KMS-11 (cell line): ENCODE measurements around the gene PMPCA.

Source experiments
- H2AFZ ChIP-seq: fragments of 200-600 bp; sonication (generic); 2 replicates; pipeline ENCODE4 v1.6.1; 2016; ENCODE audit warnings: antibody characterized with exemption, mixed run types, low read depth
- H3K27ac ChIP-seq: fragments of 200-600 bp; sonication (generic); 2 replicates; pipeline ENCODE4 v1.6.1; 2016; ENCODE audit warnings: mild to moderate bottlenecking, mixed run types
- H3K27me3 ChIP-seq: fragments of 200-600 bp; sonication (generic); 2 replicates; pipeline ENCODE4 v1.6.1; 2017; ENCODE audit warnings: mild to moderate bottlenecking, low read depth, mixed run types, moderate library complexity; ENCODE audit not compliant: insufficient read depth
- H3K36me3 ChIP-seq: fragments of 200-600 bp; sonication (generic); 2 replicates; pipeline ENCODE4 v1.6.1; 2017; ENCODE audit warnings: mild to moderate bottlenecking, mixed run types; ENCODE audit not compliant: insufficient read depth
- H3K4me1 ChIP-seq: fragments of 200-600 bp; sonication (generic); 2 replicates; pipeline ENCODE4 v1.6.1; 2016; ENCODE audit warnings: mild to moderate bottlenecking, low read depth, mixed run types; ENCODE audit not compliant: poor library complexity, severe bottlenecking
- H3K4me2 ChIP-seq: fragments of 200-600 bp; sonication (generic); 2 replicates; pipeline ENCODE4 v1.7.0; 2016; ENCODE audit warnings: mild to moderate bottlenecking, mixed run types
- H3K4me3 ChIP-seq: fragments of 200-600 bp; sonication (generic); IDR thresholded peaks from 2 replicates; pipeline ENCODE4 v1.6.1; 2017; ENCODE audit warnings: low read depth, low read length, mixed read lengths; ENCODE audit not compliant: insufficient read depth
- H3K79me2 ChIP-seq: fragments of 200-600 bp; sonication (generic); 2 replicates; pipeline ENCODE4 v1.6.1; 2016; ENCODE audit warnings: low read depth, mixed run types; ENCODE audit not compliant: insufficient read depth
- H3K9ac ChIP-seq: fragments of 200-600 bp; sonication (generic); 2 replicates; pipeline ENCODE4 v1.6.1; 2016; ENCODE audit warnings: mild to moderate bottlenecking, mixed run types
- H4K20me1 ChIP-seq: fragments of 200-600 bp; sonication (generic); 2 replicates; pipeline ENCODE4 v1.6.1; 2016; ENCODE audit warnings: mild to moderate bottlenecking, mixed run types; ENCODE audit not compliant: insufficient read depth
- TF ChIP-seq, protein P1 (sequence below): fragments of 200-600 bp; sonication (generic); conservative IDR thresholded peaks from 2 replicates; pipeline ENCODE4 v1.6.1; 2017; ENCODE audit warnings: low read depth, mild to moderate bottlenecking, antibody characterized with exemption, low read length, moderate library complexity, mixed read lengths

The PMPCA gene

DNA sequence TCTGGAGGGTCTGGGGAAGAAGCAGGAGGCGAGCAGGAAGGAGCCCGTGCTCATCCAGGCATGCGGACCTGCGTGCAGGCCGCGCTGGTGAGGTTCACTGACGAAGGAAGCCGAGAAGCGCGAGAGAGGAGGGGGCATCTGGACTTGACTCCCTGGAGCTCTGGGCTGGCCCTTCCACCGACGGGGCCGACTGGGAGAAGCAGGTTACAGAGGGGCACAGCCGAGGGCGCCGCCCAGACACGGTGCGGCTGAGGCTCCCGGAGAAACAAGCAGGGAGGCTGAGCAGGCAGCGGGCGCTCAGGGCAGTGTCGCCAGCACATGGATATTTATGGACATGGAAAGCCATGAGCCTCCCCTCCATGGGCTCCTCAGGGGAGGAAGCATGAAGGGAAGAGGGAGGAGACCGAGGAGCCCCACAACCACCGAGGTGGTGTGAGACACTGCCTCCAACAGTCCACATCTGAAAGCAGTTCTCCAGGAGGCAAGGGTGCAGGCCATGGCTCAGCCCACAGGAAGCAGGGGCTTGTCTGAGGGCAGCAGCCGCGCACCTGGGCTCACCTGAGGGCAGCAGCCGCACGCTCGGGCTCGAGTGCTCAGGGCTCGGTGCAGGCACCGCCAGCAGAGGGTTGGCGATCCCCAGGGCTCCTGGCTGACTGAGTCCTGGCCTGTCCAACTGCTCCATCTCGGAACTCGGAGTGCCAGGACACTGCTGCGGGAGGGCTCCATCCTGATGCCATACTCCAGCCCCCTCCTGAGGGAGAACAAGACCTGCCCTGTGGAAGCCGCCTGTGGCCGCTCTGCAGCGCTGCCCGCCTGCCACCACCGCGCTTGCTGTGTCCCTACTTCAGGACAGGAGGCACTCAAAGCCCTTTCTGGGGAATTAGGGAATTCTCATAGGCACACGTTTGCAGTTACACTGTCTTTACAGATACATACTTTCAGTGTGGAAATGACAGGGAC, 44.9 kb downstream of the PMPCA start:
- H4K20me1 ChIP-seq: no peaks in the 10 kb centered on the region
- TF ChIP-seq, protein P1, sequence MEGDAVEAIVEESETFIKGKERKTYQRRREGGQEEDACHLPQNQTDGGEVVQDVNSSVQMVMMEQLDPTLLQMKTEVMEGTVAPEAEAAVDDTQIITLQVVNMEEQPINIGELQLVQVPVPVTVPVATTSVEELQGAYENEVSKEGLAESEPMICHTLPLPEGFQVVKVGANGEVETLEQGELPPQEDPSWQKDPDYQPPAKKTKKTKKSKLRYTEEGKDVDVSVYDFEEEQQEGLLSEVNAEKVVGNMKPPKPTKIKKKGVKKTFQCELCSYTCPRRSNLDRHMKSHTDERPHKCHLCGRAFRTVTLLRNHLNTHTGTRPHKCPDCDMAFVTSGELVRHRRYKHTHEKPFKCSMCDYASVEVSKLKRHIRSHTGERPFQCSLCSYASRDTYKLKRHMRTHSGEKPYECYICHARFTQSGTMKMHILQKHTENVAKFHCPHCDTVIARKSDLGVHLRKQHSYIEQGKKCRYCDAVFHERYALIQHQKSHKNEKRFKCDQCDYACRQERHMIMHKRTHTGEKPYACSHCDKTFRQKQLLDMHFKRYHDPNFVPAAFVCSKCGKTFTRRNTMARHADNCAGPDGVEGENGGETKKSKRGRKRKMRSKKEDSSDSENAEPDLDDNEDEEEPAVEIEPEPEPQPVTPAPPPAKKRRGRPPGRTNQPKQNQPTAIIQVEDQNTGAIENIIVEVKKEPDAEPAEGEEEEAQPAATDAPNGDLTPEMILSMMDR: no peak
- no peak overlapping the region for H3K4me2 ChIP-seq
- no peak overlapping the region for H3K9ac ChIP-seq
- H3K4me1 ChIP-seq: no peaks in the 10 kb centered on the region
- no peak overlapping the region for H2AFZ ChIP-seq
- no peak overlapping the region for H3K4me3 ChIP-seq
- H3K27ac ChIP-seq: no peak overlapping the region
- peaks cover 21% of the 10 kb centered on the region; the same call in 1 of the 2 replicates for H3K36me3 ChIP-seq
- no peaks in the 10 kb centered on the region for H3K27me3 ChIP-seq
- no peaks in the 10 kb centered on the region for H3K79me2 ChIP-seq

DNA sequence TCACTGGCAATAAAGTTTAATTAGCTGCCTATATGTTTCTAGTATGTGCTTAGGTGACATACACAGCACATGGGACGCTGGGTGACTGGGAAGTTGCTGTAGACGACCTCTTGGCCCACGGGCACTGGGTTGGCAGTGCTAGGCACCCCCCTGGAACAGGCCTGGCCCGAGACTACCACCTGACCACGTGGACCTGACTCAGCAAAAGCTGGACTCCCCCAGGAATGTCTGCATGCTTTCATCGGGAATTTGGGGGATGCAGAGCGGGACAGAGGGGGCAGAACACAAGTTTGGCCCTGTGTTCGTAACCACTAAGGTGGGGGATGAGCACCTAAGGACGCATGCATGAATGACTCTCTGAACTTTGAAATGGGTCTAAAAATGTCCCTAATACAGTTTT, 45.8 kb downstream of the PMPCA start:
- Histone ChIP-seq H3K79me2 (no peaks in the 10 kb centered on the region), H3K4me3 (no peak overlapping the region), H2AFZ (no peak overlapping the region), H3K4me2 (no peak overlapping the region), H3K4me1 (no peaks in the 10 kb centered on the region), H3K27me3 (no peaks in the 10 kb centered on the region), H3K36me3 (peaks cover 21% of the 10 kb centered on the region; the same call in 1 of the 2 replicates), H4K20me1 (no peaks in the 10 kb centered on the region), H3K27ac (no peak overlapping the region), H3K9ac (no peak overlapping the region)
- TF ChIP-seq, protein P1: no peak

DNA sequence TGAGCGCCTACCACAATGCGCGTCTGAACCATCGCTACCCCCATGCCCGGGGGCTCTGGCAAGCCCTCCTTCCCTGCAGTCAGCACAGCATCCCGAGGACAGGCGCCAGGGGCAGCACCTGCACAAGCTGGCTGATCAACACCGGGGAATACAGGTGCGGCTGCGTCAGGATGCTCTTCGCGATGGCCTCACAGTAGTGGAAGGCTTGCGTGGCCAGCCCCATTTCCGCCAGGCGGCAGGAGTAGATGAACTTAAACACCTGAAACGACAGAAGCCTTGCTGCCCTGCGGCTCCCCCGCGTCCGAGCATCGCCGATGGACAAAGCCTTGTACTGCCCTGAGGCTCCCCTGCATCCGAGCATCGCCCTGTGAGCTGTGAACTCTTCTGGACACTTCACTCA, 46.9 kb downstream of the PMPCA start:
- Histone ChIP-seq H4K20me1 (no peaks in the 10 kb centered on the region), H2AFZ (no peak overlapping the region), H3K4me3 (no peak overlapping the region), H3K79me2 (no peaks in the 10 kb centered on the region), H3K9ac (no peak overlapping the region), H3K27me3 (no peaks in the 10 kb centered on the region), H3K4me1 (no peaks in the 10 kb centered on the region), H3K36me3 (peaks cover 21% of the 10 kb centered on the region; the same call in 1 of the 2 replicates), H3K27ac (no peak overlapping the region), H3K4me2 (no peak overlapping the region)
- TF ChIP-seq, protein P1: no peak

DNA sequence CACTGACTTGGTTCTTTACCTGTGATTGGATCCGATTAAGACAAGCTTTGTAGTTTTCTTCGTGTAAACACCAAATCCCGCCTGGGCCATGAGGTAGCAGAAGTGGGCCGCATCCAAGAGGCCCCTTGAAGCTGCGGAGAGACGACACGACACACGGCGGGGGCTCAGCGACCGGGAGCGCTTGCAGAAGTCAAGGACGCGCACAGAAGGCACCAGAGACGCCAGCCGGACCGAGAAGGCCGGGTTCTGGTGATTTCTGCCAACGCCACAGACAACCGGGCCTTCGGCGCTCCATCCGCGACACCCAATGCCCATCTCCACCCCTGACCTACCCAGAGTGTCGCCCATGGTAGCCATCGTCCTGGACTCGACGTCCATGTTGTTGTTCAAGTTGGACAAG, 49.0 kb downstream of the PMPCA start:
- no peaks in the 10 kb centered on the region for H3K27me3 ChIP-seq
- H3K36me3 ChIP-seq: peaks cover 21% of the 10 kb centered on the region; the same call in 1 of the 2 replicates
- no peak overlapping the region for H3K27ac ChIP-seq
- H3K4me2 ChIP-seq: no peak overlapping the region
- H3K9ac ChIP-seq: no peak overlapping the region
- H3K4me3 ChIP-seq: no peak overlapping the region
- no peaks in the 10 kb centered on the region for H3K79me2 ChIP-seq
- no peak overlapping the region for H2AFZ ChIP-seq
- TF ChIP-seq, protein P1: no peak
- no peaks in the 10 kb centered on the region for H4K20me1 ChIP-seq
- H3K4me1 ChIP-seq: no peaks in the 10 kb centered on the region
